Nephron progenitor cell (in vitro differentiated cells): ENCODE measurements around the gene KIAA1217.

Experiments
- DNase-seq: peaks from one replicate; pipeline ENCODE4 v3.0.0; 2021
- H3K27ac Mint-ChIP-seq: 2 replicates; pipeline ENCODE4 v1.8.0; 2021; ENCODE audit warnings: mild to moderate bottlenecking, moderate library complexity, mixed read lengths
- H3K27me3 Mint-ChIP-seq: 2 replicates; pipeline ENCODE4 v1.8.0; 2021; ENCODE audit warnings: mild to moderate bottlenecking, low read depth, mixed read lengths; ENCODE audit not compliant: poor library complexity
- H3K36me3 Mint-ChIP-seq: 2 replicates; pipeline ENCODE4 v1.8.0; 2021; ENCODE audit warnings: low read depth, mixed read lengths
- H3K4me1 Mint-ChIP-seq: 2 replicates; pipeline ENCODE4 v1.8.0; 2021; ENCODE audit warnings: mixed read lengths
- H3K4me3 Mint-ChIP-seq: 2 replicates; pipeline ENCODE4 v1.8.0; 2021; ENCODE audit warnings: mild to moderate bottlenecking, moderate library complexity, mixed read lengths
- H3K9me3 Mint-ChIP-seq: 2 replicates; pipeline ENCODE4 v1.8.0; 2021; ENCODE audit warnings: mild to moderate bottlenecking, moderate library complexity, mixed read lengths
- CTCF ChIP-seq: fragments of 200-600 bp; sonication (generic); IDR thresholded peaks from 2 replicates; pipeline ENCODE4 v1.5.0; 2021; ENCODE audit warnings: antibody characterized with exemption

KIAA1217 gene

GRCh38 chr10:24493165-24493564 is 284.2 kb downstream of the KIAA1217 start:
- no peak for TF ChIP-seq CTCF
- H3K36me3 Mint-ChIP-seq: peaks cover 16% of the 10 kb centered on the region
- no peak overlapping the region for H3K27ac Mint-ChIP-seq
- H3K4me1 Mint-ChIP-seq: no peaks in the 10 kb centered on the region
- no peak overlapping the region for H3K4me3 Mint-ChIP-seq
- DNase-seq: no peak
- H3K9me3 Mint-ChIP-seq: no peaks in the 10 kb centered on the region
- peaks cover 7% of the 10 kb centered on the region for H3K27me3 Mint-ChIP-seq

GRCh38 chr10:24494236-24494635 is 285.3 kb downstream of the KIAA1217 start:
- Mint-ChIP-seq H3K4me1 (no peaks in the 10 kb centered on the region), H3K36me3 (peaks cover 22% of the 10 kb centered on the region), H3K9me3 (no peaks in the 10 kb centered on the region), H3K27ac (no peak overlapping the region), H3K27me3 (peaks cover 3% of the 10 kb centered on the region), H3K4me3 (no peak overlapping the region)
- no peak for DNase-seq
- no peak for TF ChIP-seq CTCF

- H3K4me3 Mint-ChIP-seq: no peak overlapping the region
- no peaks in the 10 kb centered on the region for H3K9me3 Mint-ChIP-seq
- H3K4me1 Mint-ChIP-seq: no peaks in the 10 kb centered on the region
- peaks cover 3% of the 10 kb centered on the region for H3K27me3 Mint-ChIP-seq
- no peak for TF ChIP-seq CTCF
- no peak for DNase-seq
- no peak overlapping the region for H3K27ac Mint-ChIP-seq
- peaks cover 23% of the 10 kb centered on the region for H3K36me3 Mint-ChIP-seq
These were observed 285.8 kb downstream of the KIAA1217 start for GRCh38 chr10:24494777-24495176.

GRCh38 chr10:24495666-24496460 is 286.9 kb downstream of the KIAA1217 start:
- no peaks in the 10 kb centered on the region for H3K9me3 Mint-ChIP-seq
- no peaks in the 10 kb centered on the region for H3K4me1 Mint-ChIP-seq
- no peak overlapping the region for H3K27ac Mint-ChIP-seq
- no peak for DNase-seq
- peaks cover 3% of the 10 kb centered on the region for H3K27me3 Mint-ChIP-seq
- no peak for TF ChIP-seq CTCF
- H3K4me3 Mint-ChIP-seq: no peak overlapping the region
- peaks cover 27% of the 10 kb centered on the region for H3K36me3 Mint-ChIP-seq

- H3K4me1 Mint-ChIP-seq: peaks cover under 1% of the 10 kb centered on the region
- H3K9me3 Mint-ChIP-seq: no peaks in the 10 kb centered on the region
- DNase-seq: no peak
- H3K27ac Mint-ChIP-seq: no peak overlapping the region
- peaks cover 35% of the 10 kb centered on the region for H3K36me3 Mint-ChIP-seq
- peaks cover 3% of the 10 kb centered on the region for H3K27me3 Mint-ChIP-seq
- H3K4me3 Mint-ChIP-seq: no peak overlapping the region
- no peak for TF ChIP-seq CTCF
These were observed 288.0 kb downstream of the KIAA1217 start for GRCh38 chr10:24496906-24497305.
